ENCODE data around the gene TUSC2.
A peak's percentile ranks its signal among the peaks of the same experiment; 100 is the strongest.

Gene TUSC2

GRCh38 chr3:50355829-50356552 lies 28.0 kb upstream of the TUSC2 start:
- no peak for DNase-seq (ENCODE audit: extremely low read depth in 1 of 2, low read depth in 1 of 2)

DNA sequence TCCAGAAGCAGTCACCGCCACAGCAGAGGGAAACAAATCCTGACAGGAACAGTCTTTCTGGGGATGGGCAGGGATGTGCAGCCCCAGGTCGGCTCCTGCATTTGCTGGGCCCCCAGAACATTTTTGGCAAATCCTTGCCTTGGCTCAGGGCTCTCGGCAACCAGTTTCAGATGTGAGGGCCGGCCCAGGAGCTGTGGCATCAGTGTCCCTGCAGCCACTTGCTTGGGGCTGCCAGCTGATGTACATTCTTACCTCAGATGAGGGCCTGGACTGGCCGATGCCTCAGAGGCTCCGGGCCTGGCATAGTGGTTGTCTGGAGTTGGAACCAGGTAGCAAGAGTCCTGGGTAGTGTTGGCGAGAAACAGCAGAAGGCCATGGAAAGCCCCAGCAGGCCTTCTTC lies 26.8 kb upstream of the TUSC2 start:
- no peak for DNase-seq (ENCODE audit: extremely low read depth in 1 of 2, low read depth in 1 of 2)

GRCh38 chr3:50354186-50354764 lies 26.3 kb upstream of the TUSC2 start:
- DNase-seq (ENCODE audit: extremely low read depth in 1 of 2, low read depth in 1 of 2): no peak

GRCh38 chr3:50353245-50354004 lies 25.4 kb upstream of the TUSC2 start:
- DNase-seq (ENCODE audit: extremely low read depth in 1 of 2, low read depth in 1 of 2): no peak

DNA sequence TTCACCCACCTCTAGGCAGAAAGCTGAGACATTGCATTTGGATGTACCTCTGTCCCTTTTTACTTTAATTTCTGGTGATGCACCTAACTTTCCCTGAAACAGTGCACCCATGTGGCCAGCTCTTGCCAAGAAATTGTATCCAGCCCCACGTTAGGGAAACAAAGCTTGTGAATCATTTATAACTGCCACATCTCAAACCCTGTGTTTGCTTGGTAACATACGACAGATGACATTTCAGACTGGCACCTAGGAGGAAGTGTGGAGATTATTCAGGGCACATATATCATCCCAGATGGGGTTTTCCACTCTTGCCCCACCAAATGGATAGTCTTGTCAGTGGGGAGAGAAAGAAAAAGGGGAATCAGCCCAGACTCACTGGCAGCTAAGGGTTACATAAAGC lies 24.8 kb upstream of the TUSC2 start:
- no peak for DNase-seq (ENCODE audit: extremely low read depth in 1 of 2, low read depth in 1 of 2)

- no peak for DNase-seq (ENCODE audit: extremely low read depth in 1 of 2, low read depth in 1 of 2)
These were observed 23.3 kb upstream of the TUSC2 start for GRCh38 chr3:50351323-50351697.

- peak; percentile 99 for DNase-seq (ENCODE audit: extremely low read depth in 1 of 2, low read depth in 1 of 2)
These were observed 22.7 kb upstream of the TUSC2 start, which contains the start of the genes CYB561D2 and NPRL2 for GRCh38 chr3:50350527-50351322. CYB561D2 (plus strand) TSS chr3:50350862; CDS start chr3:50351434, 572 bp downstream. NPRL2 (minus strand) TSS chr3:50350775; CDS start chr3:50350652, 123 bp downstream.

DNA sequence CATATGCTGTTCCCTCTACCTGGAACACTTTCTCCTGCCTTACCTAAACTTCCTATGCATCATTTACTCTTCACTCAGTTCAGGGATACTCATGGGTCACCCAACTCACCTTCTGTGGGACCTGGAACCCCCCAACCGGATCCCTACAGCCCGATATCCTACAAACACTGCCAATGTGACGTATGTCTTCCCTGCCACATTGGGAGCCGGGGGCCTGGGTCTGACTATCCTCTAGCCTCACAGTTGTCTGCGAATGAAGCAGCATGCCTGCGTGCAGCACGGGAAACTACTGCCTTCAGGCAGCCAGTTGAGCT lies 22.1 kb upstream of the TUSC2 start:
- no peak for DNase-seq (ENCODE audit: extremely low read depth in 1 of 2, low read depth in 1 of 2)

DNA sequence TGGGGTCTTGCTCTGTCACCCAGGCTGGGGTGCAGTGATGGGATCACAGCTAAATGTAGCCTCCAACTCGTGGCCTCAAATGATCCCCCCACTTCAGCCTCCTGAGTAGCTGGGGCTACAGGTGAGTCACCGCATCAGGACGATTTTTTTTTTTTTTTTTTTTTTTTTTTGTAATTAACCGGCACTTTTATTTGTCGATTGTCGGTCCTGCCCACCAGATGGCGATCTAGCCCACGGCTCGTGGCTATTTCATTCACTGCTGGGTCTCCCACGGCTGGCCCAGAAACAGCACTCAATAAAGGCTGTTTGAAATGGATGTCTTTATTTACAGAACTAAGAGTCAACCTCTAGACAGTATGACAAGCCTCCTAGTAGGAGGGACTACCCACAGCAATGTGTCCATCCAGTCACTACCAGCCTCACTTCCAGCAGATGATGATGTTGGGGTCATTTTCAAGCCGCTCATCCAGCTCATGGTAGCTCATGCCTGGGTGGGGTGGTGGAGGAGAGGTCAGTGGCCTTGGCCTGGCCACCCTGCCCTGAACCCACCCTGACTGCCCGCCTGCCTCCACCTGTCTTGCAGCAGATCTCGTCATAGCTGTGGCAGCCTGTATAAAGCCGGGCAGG lies 19.3 kb upstream of the TUSC2 start:
- DNase-seq (ENCODE audit: extremely low read depth in 1 of 2, low read depth in 1 of 2): peak in 1 of 2 donors; percentile 61

DNA sequence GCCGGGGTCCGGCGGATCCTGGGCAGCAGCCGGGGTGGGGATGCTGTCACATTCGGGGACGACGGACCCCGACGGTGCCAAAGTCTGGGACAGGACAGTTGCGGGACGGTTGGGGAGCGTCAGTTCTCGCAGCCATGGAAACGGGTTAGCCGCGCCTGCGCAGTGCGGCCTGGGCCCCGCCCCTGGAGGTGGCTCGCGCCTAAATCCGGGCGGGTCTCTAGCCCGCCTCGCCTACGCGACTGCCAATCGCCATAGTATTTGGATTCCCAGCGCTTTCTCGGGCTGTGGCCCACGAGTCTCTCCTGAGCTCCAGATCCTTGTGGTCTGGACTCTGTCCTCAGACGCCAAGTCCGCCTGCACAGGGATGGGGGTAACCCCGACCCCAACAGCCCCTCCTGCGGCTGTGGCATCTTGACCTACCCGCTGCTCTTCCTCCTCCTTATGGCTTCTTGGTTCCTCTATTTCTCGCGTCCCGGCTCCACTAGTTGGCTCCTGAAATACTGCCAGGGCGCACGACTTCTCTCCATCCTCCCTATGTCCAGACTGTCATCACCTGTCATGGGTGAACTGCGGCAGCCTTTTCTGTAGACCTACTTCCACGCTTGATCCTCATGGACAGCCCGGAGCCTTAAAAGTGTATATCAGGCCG lies 17.7 kb upstream of the TUSC2 start, which contains the start of gene ZMYND10:
TSS of gene ZMYND10 (minus strand) at position 147 of the 649 bp plus-strand sequence. CDS start 153 bp downstream, outside the sequence.
- DNase-seq (ENCODE audit: extremely low read depth in 1 of 2, low read depth in 1 of 2): peak; percentile 52

DNA sequence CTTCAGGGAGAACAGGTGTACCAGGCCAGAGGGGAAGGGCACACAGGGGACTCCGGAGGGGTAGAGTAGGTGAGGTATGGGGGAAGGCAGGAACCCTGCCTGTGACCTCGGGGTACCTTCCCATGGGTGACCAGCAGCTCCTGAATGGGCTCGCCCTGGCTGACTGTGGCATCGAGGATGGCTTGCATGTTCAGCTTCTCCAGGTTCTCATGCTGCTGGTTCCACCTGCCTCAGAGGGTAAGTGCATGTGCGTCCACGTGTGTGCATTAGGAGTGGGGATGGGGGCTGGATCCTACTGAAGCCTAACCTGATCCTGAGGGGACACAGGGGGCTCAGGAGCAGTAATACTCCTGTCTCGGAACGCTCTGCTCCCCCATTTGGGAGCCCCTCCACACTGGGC lies 17.0 kb upstream of the TUSC2 start:
- no peak for DNase-seq (ENCODE audit: extremely low read depth in 1 of 2, low read depth in 1 of 2)

DNA sequence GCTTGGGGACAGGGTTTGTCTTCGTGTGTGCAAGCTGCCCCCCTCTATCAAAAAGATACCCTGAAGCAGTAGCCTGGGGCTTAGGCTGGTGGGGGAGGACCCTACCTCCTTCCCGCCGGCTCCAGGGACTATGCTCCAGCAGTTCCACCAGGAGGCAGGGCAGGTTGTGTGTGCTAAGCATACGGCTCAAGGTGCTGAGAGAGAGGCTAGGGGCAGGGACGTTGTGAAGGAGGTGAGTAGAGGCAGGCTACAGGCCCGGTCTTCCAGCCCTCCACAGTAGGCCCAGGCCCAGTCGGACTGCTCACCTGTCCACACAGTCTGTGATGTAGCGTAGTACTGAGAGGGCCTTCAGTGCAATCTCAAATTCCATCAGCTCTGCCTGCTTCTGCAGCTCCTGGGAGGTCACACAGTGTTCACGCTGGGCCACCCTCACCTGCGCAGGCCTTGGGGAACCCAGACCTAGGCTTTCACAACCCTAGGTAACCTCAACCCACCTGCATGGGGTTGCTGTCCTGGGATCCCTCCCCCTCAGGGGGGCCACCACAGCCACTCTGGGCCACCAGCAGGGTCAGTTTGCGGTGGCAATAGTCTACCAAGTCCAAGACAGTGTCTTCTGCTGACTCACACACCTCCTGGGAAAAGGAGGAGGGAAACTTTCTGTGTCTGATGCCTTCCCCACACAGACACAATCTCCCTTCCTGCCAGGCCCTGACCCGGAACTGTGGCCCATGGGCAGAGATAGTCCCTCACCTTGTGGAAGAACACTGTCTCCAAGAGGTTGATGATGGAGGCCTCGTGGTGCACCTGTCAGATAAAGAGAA lies 15.0 kb upstream of the TUSC2 start:
- DNase-seq (ENCODE audit: extremely low read depth in 1 of 2, low read depth in 1 of 2): no peak

DNA sequence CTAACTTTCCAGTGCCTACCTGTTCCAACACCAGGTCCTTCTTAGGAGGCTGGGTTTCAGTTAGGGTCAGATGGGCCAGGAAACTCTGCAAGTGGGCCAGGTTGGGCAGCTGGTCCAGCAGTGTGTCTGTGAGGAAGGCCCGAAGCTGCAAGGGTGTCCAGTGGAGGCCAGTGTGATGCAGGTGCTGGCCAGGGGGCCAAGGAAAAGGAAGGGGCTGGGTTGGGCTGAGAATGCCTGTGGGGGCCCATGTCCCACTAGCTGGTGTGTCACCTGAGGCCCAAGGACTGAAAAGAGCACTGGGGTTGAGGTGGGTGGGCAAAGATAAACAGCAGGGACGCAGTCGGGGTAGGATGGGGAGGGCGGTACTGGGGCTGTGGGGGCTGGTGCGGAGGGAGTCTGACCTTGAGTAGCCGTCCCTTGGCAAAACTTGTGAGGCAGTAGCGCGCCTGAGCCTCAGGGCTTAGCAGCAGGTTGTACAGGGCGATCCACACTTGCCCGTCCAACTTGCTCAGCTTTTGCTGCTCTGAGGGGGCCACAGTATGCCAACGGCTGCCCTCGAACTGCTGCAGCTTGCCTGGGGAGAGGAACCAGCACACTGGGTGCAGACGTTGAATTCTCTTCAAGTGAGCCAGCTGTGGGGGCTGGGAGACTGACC lies 14.1 kb upstream of the TUSC2 start:
- no peak for DNase-seq (ENCODE audit: extremely low read depth in 1 of 2, low read depth in 1 of 2)

GRCh38 chr3:50341537-50341936 lies 13.5 kb upstream of the TUSC2 start:
- DNase-seq (ENCODE audit: extremely low read depth in 1 of 2, low read depth in 1 of 2): no peak

- DNase-seq (ENCODE audit: extremely low read depth in 1 of 2, low read depth in 1 of 2): peak; percentile 67 to 71
These were observed 12.7 kb upstream of the TUSC2 start, which contains the start of gene RASSF1 for GRCh38 chr3:50340448-50341329. RASSF1 (minus strand) TSS chr3:50340836; CDS start chr3:50340805, 31 bp downstream.

DNA sequence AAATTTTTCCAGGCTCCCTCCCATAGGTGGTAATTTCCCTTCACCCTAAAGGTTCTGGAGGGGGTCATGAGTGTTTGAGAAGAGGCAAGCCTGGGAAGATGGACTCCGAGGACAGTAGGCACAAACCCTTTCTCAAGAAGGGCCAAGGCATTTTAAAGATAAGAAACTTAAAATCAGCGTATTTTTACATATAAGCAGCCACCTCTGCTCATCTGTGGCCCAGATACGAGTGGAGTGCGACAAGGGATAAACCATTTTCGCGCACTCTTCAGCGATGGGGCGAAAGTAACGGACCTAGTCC lies 12.1 kb upstream of the TUSC2 start:
- no peak for DNase-seq (ENCODE audit: extremely low read depth in 1 of 2, low read depth in 1 of 2)

- no peak for DNase-seq (ENCODE audit: extremely low read depth in 1 of 2, low read depth in 1 of 2)
These were observed 11.6 kb upstream of the TUSC2 start for GRCh38 chr3:50339485-50340146.

Data from stimulated activated CD8-positive, alpha-beta memory T cell treated with anti-CD3 and anti-CD28 coated beads, Interleukin-7, amount 100 ng/mL, for 48 hours (primary cell).